Activated CD4-positive, alpha-beta T cell treated with anti-CD3 and anti-CD28 coated beads for 36 hours (primary cell): Measurements from ENCODE around the gene CRYBB3. TPM values are rescaled to one million over a fixed set of nuclear protein-coding genes. Genes with fewer than 3 reads are reported as not detected.

Experiments
- ATAC-seq: fragments of 200-7000 bp; cut with Tn5 transposase; one replicate; pipeline ENCODE4 v1.10.0; 2021; ENCODE audit warnings: mild to moderate bottlenecking, moderate library complexity
- CTCF ChIA-PET: fragments of 350-600 bp; sonication (Branson Sonifier 250); formaldehyde crosslinking; loops from one replicate; lab custom pipeline; 2021; ENCODE audit warnings: antibody characterized with exemption; lab: Charles Lee
- POLR2A ChIA-PET: fragments of 350-600 bp; sonication (Branson Sonifier 250); formaldehyde crosslinking; loops from one replicate; lab custom pipeline; 2021; ENCODE audit warnings: antibody characterized with exemption, inconsistent platforms; lab: Charles Lee
- DNase-seq: peaks from one replicate; pipeline ENCODE4 v3.0.0-alpha.2; 2020
- H3K27ac Mint-ChIP-seq: one replicate; pipeline ENCODE4 v1.8.0; 2021; ENCODE audit warnings: mixed read lengths
- H3K27me3 Mint-ChIP-seq: one replicate; pipeline ENCODE4 v1.8.0; 2021; ENCODE audit warnings: mixed read lengths
- H3K36me3 Mint-ChIP-seq: one replicate; pipeline ENCODE4 v1.8.0; 2021; ENCODE audit warnings: low read depth, mixed read lengths
- H3K4me1 Mint-ChIP-seq: one replicate; pipeline ENCODE4 v1.8.0; 2021; ENCODE audit warnings: mixed read lengths
- H3K4me3 Mint-ChIP-seq: one replicate; pipeline ENCODE4 v1.8.0; 2021; ENCODE audit warnings: mild to moderate bottlenecking, moderate library complexity, mixed read lengths
- H3K9me3 Mint-ChIP-seq: one replicate; pipeline ENCODE4 v1.8.0; 2021; ENCODE audit warnings: low read depth, mixed read lengths
- intact Hi-C, 2 experiments: fragments of 100-400 bp; cut with DNase I in 1 of 2; cut with micrococcal nuclease in 1 of 2; formaldehyde crosslinking; loops; one replicate each; pipeline versions ENCODE4 v1.14.2 to v1.15.1; 2022 to 2024; cut with DNase I, micrococcal nuclease
- total RNA-seq, 2 experiments: library from RNA; stranded (reverse); gene quantifications; one replicate each; pipeline ENCODE4 v1.2.3, GENCODE V29; 2021

Gene CRYBB3
- under 1 TPM in 1 of 2 experiments, not detected in 1; 0.34 TPM for total RNA-seq

DNA sequence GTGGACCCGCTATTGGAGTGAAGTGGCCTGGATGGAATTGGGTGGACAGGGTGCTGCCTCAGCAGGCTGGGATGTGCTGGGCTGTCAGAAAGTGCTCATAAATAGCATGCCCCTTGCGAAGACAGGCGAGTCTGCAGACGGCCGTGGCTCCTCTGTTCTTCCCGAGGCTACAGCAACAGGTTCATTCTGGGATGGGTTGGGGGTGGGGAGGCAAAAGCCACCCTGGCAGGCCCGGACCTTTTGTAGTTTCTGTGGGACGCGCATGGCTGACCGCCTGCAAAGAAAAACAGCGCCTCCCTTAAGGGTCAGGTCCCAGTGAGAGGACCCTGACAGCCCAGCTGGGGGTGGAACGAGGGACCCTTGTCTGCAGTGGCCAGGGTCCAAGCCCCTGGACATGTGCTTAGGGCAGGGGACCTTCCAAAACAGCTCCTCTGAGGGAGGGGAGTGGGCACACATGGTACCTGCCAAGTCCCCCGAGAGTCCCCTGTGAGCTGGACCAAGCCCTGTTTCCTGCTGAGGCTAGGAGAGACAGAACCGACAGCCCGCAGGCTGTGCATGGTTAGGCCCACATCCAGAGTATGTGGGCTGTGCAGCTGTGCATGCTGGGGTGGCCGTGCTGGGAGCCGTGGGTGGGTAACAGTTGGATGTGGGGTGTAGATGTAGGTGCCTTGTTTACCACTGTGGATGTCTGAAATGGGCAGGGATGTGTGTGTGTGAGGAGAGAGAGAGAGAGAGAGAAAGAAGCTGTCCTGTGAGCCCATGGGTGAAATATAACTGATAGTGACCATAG is at the start of gene CRYBB3:
CRYBB3 (plus strand) TSS at position 128 of the 790 bp plus-strand sequence. CDS start 1,539 bp downstream, outside the sequence.
- Mint-ChIP-seq H3K9me3 (no peaks in the 10 kb centered on the region), H3K36me3 (no peaks in the 10 kb centered on the region), H3K4me1 (no peaks in the 10 kb centered on the region), H3K27me3 (no peaks in the 10 kb centered on the region), H3K27ac (no peak within 1 kb of the TSS), H3K4me3 (no peak within 1 kb of the TSS)
- DNase-seq (no peak), ATAC-seq (no peak)
- intact Hi-C loops: loop anchor here in 1 of 2 experiments (10.0 kb wide), 1 partner anchor 135 kb away; no protein-coding TSS in a partner anchor
- ChIA-PET CTCF (interaction anchor here (1.1 kb wide), 1 partner anchor 9 kb away, joined by 3 read pairs; no protein-coding TSS in a partner anchor), POLR2A (no interaction called here)

DNA sequence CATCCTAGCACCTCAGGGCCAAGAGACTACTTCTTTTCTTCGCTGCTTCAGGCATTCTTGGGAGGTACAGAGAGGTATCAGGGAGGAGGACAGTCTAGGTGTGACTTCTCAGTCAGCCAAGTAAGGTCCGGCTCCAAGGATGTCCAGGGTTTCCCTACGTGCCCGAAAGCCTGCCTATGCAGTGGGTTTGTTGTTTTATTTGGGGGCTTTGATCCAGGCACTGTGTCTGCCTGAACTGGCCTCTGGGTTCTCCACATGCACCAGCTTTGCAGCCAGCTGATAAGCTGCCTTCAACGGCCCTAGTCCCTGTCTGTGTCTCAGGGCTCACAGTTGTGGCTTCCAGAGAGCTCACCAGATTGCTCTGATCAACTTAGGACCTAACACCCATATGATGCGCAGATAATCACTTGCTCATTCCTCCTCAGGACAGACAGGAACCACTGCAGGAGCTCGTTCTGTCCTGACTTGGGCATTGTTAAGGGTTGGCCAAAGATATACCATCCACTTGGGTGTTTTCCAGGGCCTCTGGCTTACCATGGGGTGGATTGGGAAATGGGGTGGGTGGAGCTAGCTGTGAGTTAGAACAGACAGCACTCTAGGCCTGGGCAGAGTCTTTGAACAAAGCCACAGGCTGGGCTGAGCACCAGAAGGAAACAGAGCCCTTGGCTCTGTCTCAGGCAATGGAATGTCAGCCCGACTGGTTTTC is 45.5 kb upstream of the CRYBB3 start:
- no peak overlapping the region for H3K4me3 Mint-ChIP-seq
- no peaks in the 10 kb centered on the region for H3K9me3 Mint-ChIP-seq
- CTCF ChIA-PET: no interaction called here
- H3K27ac Mint-ChIP-seq: no peak overlapping the region
- POLR2A ChIA-PET: no interaction called here
- intact Hi-C loops: no loop called here
- DNase-seq: no peak
- no peaks in the 10 kb centered on the region for H3K4me1 Mint-ChIP-seq
- no peak for ATAC-seq
- no peaks in the 10 kb centered on the region for H3K36me3 Mint-ChIP-seq
- H3K27me3 Mint-ChIP-seq: no peaks in the 10 kb centered on the region

- no peaks in the 10 kb centered on the region for H3K27me3 Mint-ChIP-seq
- no peak overlapping the region for H3K4me3 Mint-ChIP-seq
- DNase-seq (no peak), ATAC-seq (no peak)
- H3K9me3 Mint-ChIP-seq: no peaks in the 10 kb centered on the region
- intact Hi-C loops: no loop called here
- H3K27ac Mint-ChIP-seq: no peak overlapping the region
- ChIA-PET POLR2A (no interaction called here), CTCF (no interaction called here)
- no peaks in the 10 kb centered on the region for H3K4me1 Mint-ChIP-seq
- H3K36me3 Mint-ChIP-seq: no peaks in the 10 kb centered on the region
Measured at GRCh38 chr22:25154667-25154999, 45.0 kb upstream of the CRYBB3 start.

DNA sequence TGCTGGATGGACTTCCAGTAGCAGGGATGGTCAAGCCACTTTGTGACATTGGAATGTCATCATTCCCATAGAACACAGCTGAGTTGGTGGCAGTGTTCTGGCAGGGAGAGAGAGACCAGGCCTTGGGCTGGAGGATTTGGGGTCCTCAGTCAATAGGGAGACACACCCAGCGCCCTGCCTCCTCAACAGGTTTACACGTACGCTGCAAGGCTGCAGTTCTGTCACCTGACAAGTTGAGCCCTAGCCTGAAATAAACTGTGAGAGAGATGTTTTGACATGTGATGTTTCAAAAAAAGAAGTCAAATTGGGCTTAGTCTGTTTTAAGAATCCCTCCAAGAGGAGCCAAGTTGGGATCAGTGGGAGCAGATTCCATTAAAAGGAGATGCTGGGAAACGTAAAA is 42.9 kb upstream of the CRYBB3 start:
- Mint-ChIP-seq H3K4me1 (no peaks in the 10 kb centered on the region), H3K36me3 (no peaks in the 10 kb centered on the region), H3K27ac (no peak overlapping the region), H3K9me3 (no peaks in the 10 kb centered on the region), H3K4me3 (no peak overlapping the region), H3K27me3 (no peaks in the 10 kb centered on the region)
- ATAC-seq (no peak), DNase-seq (no peak)
- ChIA-PET CTCF (no interaction called here), POLR2A (no interaction called here)
- intact Hi-C loops: no loop called here

DNA sequence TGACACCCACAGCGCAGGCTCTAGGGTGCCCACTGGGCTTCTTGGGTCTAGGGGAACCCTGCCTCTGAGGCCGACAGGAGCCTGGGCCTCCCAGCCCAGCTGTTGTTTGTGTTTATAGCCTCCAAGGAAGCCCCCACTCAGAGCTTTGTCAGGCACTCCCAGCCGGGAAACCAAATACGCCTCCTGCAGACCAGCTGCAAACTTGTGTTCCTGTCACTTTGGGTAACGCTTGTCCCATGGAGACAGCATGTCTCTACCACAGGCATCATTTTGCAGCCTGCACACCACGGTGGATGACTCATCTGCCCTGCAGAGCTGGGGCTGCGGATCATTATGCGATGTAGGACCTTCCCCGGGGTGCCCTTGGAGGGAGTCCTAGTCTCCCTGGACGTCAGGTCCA is 40.6 kb upstream of the CRYBB3 start:
- no peaks in the 10 kb centered on the region for H3K4me1 Mint-ChIP-seq
- ATAC-seq (no peak), DNase-seq (no peak)
- CTCF ChIA-PET: interaction anchor here (0.9 kb wide), 1 partner anchor 52 kb away, joined by 3 read pairs; no protein-coding TSS in a partner anchor
- POLR2A ChIA-PET: no interaction called here
- H3K9me3 Mint-ChIP-seq: no peaks in the 10 kb centered on the region
- no peaks in the 10 kb centered on the region for H3K36me3 Mint-ChIP-seq
- no peaks in the 10 kb centered on the region for H3K27me3 Mint-ChIP-seq
- no peak overlapping the region for H3K27ac Mint-ChIP-seq
- no peak overlapping the region for H3K4me3 Mint-ChIP-seq
- intact Hi-C loops: no loop called here

DNA sequence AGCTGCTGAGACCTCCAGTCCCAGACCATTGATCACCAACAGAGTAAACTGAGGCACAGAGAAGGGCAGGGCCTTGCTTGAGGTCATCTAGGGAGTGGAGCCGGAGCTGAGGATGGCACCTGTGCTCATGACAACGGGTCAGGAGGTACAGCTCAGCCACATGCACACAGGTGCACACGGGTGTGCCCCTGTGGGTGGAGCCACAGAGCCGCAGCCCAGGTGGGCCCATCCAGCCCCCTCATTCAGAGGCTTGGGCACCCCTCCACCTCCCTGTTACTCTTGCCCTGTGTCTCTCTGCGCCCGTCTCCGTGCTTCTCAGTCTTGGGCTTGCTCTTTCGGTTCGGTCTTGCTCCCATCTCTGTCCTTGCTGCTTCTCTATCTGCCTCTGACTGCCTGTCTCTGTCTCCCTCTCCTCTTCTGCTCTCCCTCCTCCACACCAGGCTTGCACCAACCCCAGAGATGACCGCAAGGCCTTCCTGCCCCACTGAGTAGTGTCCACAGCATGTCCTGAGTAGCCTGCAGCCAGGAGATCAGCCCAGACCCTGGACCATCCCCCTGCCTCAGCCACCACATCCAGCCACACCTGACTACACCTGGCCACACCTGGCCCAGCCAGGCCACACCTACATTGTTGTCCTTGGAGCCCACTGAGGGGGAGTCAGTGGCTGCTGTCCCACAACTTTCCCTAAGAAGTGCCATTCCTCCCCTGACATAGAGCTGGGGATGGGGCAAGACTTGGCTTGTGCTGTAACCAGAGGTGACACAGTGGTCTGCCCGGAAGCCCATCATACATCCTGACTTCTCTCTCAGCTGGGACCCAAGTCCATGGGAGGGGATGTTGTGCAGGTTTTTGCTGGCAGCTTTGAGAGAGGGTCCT is 39.3 kb upstream of the CRYBB3 start:
- Mint-ChIP-seq H3K9me3 (no peaks in the 10 kb centered on the region), H3K27me3 (no peaks in the 10 kb centered on the region), H3K27ac (no peak overlapping the region), H3K36me3 (no peaks in the 10 kb centered on the region), H3K4me3 (no peak overlapping the region), H3K4me1 (no peaks in the 10 kb centered on the region)
- POLR2A ChIA-PET: no interaction called here
- no peak for DNase-seq
- intact Hi-C loops: no loop called here
- CTCF ChIA-PET: interaction anchor here (0.6 to 0.9 kb wide), 2 partner anchors 20 to 50 kb away, joined by 3 to 5 read pairs; no protein-coding TSS in a partner anchor
- no peak for ATAC-seq

GRCh38 chr22:25161017-25161915 is 38.4 kb upstream of the CRYBB3 start:
- H3K27me3 Mint-ChIP-seq: no peaks in the 10 kb centered on the region
- CTCF ChIA-PET: interaction anchor here (0.5 kb wide), 1 partner anchor 671 kb away, joined by 3 read pairs; no protein-coding TSS in a partner anchor
- intact Hi-C loops: no loop called here
- no peaks in the 10 kb centered on the region for H3K9me3 Mint-ChIP-seq
- ATAC-seq (no peak), DNase-seq (no peak)
- H3K36me3 Mint-ChIP-seq: no peaks in the 10 kb centered on the region
- no peaks in the 10 kb centered on the region for H3K4me1 Mint-ChIP-seq
- POLR2A ChIA-PET: no interaction called here
- H3K27ac Mint-ChIP-seq: peak overlapping the region; percentile 7
- no peak overlapping the region for H3K4me3 Mint-ChIP-seq

DNA sequence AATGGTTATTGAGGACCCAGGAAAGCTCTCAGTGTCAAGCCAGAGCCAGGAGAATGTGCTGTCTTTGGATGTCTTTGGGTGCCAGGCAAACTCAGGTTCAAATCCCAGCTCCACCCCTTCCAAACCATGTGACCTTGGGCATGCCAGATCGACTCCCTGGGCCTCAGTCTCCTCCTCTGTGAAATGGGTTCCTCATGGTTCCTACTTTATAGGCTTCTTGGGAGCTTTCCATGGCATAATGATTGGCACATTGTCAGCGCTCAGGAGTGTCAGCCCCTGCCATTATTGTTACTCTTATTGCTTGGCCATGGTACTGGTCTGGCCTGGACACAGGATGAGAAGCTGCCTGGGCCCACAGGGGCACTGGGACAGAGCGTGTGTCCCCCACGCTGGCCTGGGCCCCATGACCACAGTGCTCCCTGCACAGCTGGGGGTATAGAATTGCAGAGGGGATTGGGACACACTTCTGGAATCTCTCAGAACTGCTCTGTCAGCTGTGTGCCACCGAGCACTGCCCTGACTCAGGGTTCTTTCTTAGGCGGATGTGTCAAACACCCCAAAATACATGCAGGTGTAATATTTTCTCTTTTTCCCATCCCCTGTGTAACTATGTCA is 37.6 kb upstream of the CRYBB3 start:
- CTCF ChIA-PET: interaction anchor here (0.5 kb wide), 1 partner anchor 672 kb away, joined by 3 read pairs; no protein-coding TSS in a partner anchor
- DNase-seq: no peak
- POLR2A ChIA-PET: no interaction called here
- intact Hi-C loops: no loop called here
- no peak overlapping the region for H3K27ac Mint-ChIP-seq
- no peaks in the 10 kb centered on the region for H3K4me1 Mint-ChIP-seq
- H3K27me3 Mint-ChIP-seq: no peaks in the 10 kb centered on the region
- H3K36me3 Mint-ChIP-seq: no peaks in the 10 kb centered on the region
- H3K9me3 Mint-ChIP-seq: no peaks in the 10 kb centered on the region
- ATAC-seq: no peak
- no peak overlapping the region for H3K4me3 Mint-ChIP-seq

DNA sequence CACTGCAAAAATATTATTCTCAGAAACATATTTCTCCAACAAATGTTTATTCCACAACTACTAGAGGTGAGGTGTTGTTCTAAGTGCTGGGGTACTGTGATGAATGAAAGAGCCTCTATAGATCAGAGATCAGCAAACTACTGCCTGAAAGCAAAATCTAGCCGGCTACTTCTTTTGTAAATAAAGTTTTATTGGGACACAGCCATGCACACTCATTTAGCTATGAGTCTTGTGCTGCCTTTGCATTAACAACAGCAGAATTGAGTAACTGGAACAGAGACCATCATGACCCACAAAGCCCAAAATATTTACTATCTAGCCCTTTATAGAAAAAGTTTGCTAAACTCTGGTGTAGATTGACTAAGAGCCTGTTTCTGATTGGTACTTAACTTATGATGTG is 37.1 kb upstream of the CRYBB3 start:
- DNase-seq (no peak), ATAC-seq (no peak)
- H3K27ac Mint-ChIP-seq: no peak overlapping the region
- intact Hi-C loops: no loop called here
- no peaks in the 10 kb centered on the region for H3K27me3 Mint-ChIP-seq
- ChIA-PET CTCF (no interaction called here), POLR2A (no interaction called here)
- H3K36me3 Mint-ChIP-seq: no peaks in the 10 kb centered on the region
- H3K9me3 Mint-ChIP-seq: no peaks in the 10 kb centered on the region
- no peaks in the 10 kb centered on the region for H3K4me1 Mint-ChIP-seq
- no peak overlapping the region for H3K4me3 Mint-ChIP-seq

GRCh38 chr22:25165785-25166184 is 33.9 kb upstream of the CRYBB3 start:
- Mint-ChIP-seq H3K4me1 (no peaks in the 10 kb centered on the region), H3K27me3 (no peaks in the 10 kb centered on the region), H3K4me3 (no peak overlapping the region), H3K27ac (no peak overlapping the region), H3K9me3 (no peaks in the 10 kb centered on the region), H3K36me3 (no peaks in the 10 kb centered on the region)
- ATAC-seq (no peak), DNase-seq (no peak)
- POLR2A ChIA-PET: no interaction called here
- intact Hi-C loops: no loop called here
- CTCF ChIA-PET: interaction anchor here (1.6 kb wide), 1 partner anchor 56 kb away, joined by 4 read pairs; no protein-coding TSS in a partner anchor
